IPS DF 6.9 (cell line): ENCODE measurements around the gene GNG12.

Source experiments
- DNase-seq: peaks from one replicate; pipeline ENCODE4 v3.0.0-alpha.2; 2013; ENCODE audit warnings: low read depth, low spot score
- H3K27ac ChIP-seq: one replicate; pipeline ENCODE4 v1.5.1; 2013; ENCODE audit warnings: low read length, control low read depth
- H3K27me3 ChIP-seq: 2 replicates; pipeline ENCODE4 v1.6.1; 2013; ENCODE audit warnings: mild to moderate bottlenecking, low read length; ENCODE audit not compliant: control insufficient read depth, insufficient read depth
- H3K36me3 ChIP-seq: 2 replicates; pipeline ENCODE4 v1.6.1; 2013; ENCODE audit warnings: low read length; ENCODE audit not compliant: control insufficient read depth, insufficient read depth
- H3K4me1 ChIP-seq: 2 replicates; pipeline ENCODE4 v1.6.1; 2013; ENCODE audit warnings: low read length; ENCODE audit not compliant: control insufficient read depth, insufficient read depth
- H3K4me3 ChIP-seq: 2 replicates; pipeline ENCODE4 v1.5.1; 2013; ENCODE audit warnings: mild to moderate bottlenecking, low read length
- H3K9me3 ChIP-seq: 2 replicates; pipeline ENCODE4 v1.6.1; 2013; ENCODE audit warnings: low read length, inconsistent platforms; ENCODE audit not compliant: control insufficient read depth, insufficient read depth
- WGBS: extraction: QIAGEN DNeasy Blood & Tissue Kit; methylation state at CpG from one replicate; pipeline ENCODE4 v1.1.7; 2013; ENCODE audit warnings: mixed read lengths, missing lambda C conversion rate; ENCODE audit not compliant: insufficient read length, insufficient coverage; 5-methylcytosine and 5-hydroxymethylcytosine counted together

Gene GNG12

DNA sequence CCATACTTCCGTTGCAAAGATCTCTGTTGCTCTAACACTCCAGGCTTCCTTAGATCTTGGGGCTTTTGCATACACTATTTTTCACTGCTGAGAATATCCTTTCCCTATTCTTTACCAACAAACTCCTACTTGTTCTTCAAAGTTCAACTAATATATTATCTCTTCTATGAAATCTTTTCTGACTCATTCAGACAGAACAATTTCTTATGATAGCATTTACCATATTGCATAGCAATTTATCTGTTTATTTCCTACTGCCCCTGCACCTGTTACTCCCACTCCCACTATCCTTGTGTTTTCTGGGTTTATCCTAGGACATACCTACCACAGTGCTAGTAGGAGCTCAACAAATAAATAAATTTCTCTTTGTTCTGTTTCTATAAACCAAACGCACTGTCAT is 137.3 kb downstream of the GNG12 start:
- H3K4me3 ChIP-seq = no peak overlapping the region
- H3K9me3 ChIP-seq = no peaks in the 10 kb centered on the region
- no peak overlapping the region for H3K27ac ChIP-seq
- H3K36me3 ChIP-seq = no peaks in the 10 kb centered on the region
- DNase-seq = no peak
- no peaks in the 10 kb centered on the region for H3K4me1 ChIP-seq
- no CpG with 5 or more reads among the region's 2 CpGs for WGBS
- H3K27me3 ChIP-seq = no peaks in the 10 kb centered on the region

DNA sequence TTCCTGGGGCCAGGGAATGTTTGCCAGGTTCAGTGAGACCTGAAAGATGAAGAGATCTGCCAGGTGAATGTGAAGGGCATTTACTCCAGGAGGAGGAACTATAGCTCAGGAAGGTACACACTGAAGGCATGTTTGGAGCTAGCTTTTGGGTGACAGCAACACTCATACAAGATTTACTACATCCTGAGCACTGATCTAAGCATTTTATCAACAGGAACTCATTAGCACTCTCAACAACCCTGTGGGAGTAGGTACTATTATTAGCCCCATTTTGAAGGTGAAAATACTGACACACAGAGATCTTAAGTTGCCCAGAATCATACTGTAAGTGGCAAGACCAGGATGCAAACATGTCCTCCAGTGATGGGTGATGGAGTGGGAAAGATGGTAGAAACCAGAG is 141.6 kb downstream of the GNG12 start:
- Histone ChIP-seq H3K36me3 (peaks cover 4% of the 10 kb centered on the region; the same call in 1 of the 2 replicates), H3K27me3 (no peaks in the 10 kb centered on the region), H3K27ac (no peak overlapping the region), H3K4me3 (no peak overlapping the region), H3K9me3 (no peaks in the 10 kb centered on the region), H3K4me1 (no peaks in the 10 kb centered on the region)
- DNase-seq = no peak

DNA sequence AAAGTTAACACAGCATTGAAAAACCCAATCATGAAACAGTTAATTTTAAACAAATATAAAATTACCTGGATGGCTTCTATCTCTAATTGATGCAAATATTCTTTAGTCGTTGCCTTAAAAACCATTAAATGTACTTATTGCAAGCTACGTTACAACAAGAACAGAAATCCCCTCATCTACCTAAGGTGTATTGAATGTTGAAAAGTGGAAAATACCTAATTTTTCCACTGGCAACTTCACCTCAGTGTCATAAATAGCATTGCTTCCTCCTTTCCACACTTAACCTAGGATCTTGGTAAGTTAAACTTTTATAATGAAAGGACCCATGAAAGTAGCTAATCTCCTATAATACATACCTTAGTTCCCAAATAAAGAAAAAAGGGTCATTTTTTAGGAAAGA is 142.9 kb downstream of the GNG12 start:
- Histone ChIP-seq H3K27me3 (no peaks in the 10 kb centered on the region), H3K4me3 (no peak overlapping the region), H3K27ac (no peak overlapping the region), H3K9me3 (no peaks in the 10 kb centered on the region), H3K36me3 (peaks cover 4% of the 10 kb centered on the region; the same call in 1 of the 2 replicates), H3K4me1 (no peaks in the 10 kb centered on the region)
- DNase-seq = no peak
- no CpG with 5 or more reads among the region's 2 CpGs for WGBS

GRCh38 chr1:67690018-67690363 is 143.3 kb downstream of the GNG12 start:
- DNase-seq = no peak
- no peak overlapping the region for H3K27ac ChIP-seq
- no peaks in the 10 kb centered on the region for H3K27me3 ChIP-seq
- peaks cover 4% of the 10 kb centered on the region; the same call in 1 of the 2 replicates for H3K36me3 ChIP-seq
- H3K4me3 ChIP-seq = no peak overlapping the region
- H3K4me1 ChIP-seq = no peaks in the 10 kb centered on the region
- no peaks in the 10 kb centered on the region for H3K9me3 ChIP-seq

DNA sequence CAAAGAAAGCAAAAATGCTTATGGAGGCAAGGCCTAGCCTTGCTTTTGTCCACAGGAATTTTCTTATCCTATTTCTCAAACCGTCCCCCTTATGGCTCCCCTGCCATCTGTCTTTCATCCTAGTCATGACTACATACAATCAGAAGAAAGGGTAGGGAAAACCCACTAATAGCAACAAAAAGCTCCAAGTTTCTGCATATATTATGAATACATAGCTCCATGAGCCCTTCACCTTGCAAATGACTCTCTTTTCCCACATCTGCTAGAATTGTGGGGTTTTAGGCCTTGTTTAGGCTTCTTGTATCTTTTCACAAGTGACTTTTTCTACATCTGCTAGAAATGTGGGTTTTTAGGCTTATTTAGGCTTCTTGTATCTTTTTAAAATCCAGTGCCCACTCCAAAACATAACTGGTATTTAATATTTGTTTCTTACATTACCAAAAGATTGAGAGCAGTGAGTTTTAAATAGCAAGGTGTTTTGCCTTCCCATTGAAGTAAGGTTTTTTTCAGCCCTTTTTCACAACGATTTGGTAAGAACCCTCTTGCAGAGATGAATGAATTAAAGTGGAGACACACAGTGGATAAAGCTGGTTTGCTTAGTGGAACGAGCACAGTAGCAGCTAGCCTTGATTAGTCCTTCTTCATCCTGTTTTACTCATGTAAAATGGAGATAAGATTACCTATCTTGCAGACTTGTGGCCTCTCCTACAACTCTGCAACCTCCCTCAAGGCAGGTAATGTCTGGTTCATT is 143.8 kb downstream of the GNG12 start:
- no peak overlapping the region for H3K27ac ChIP-seq
- no peaks in the 10 kb centered on the region for H3K9me3 ChIP-seq
- H3K4me1 ChIP-seq = no peaks in the 10 kb centered on the region; the same call in 1 of the 2 replicates
- H3K36me3 ChIP-seq = peaks cover 4% of the 10 kb centered on the region; the same call in 1 of the 2 replicates
- DNase-seq = no peak
- no CpG with 5 or more reads among the region's 3 CpGs for WGBS
- H3K27me3 ChIP-seq = no peaks in the 10 kb centered on the region
- no peak overlapping the region for H3K4me3 ChIP-seq

DNA sequence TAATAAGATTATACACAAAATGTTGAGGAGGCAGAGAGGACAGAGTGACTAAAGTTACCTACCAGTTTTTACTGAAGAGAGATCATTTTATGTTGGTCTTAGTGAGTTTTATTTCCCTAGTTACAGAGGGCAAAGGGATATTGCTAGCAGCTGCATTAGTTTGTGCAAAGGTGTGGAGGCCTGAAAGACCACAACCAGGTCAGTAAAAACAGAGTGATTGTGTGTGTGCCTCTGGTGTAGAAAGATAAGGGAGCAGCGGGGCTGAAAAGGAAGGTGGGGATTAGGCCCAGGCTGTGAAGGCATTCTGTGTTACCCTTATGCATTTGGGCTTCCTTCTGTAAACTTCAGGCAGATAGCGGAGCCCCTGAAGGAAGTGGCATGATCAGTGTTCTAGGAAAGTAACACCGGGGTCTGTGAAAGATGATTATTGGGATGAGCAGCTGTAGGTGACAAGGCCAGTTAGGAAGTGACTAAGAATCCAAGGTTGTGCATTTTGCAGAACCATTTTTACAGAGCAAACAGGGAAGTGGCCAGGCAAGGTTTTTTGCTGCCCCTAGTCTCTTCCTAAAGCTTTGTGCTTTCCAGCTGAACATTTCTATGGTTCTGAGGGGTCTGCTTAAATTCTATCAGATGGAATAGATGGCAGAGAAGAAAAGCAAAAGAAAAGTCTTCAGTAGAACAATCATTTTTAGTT is 144.6 kb downstream of the GNG12 start:
- Histone ChIP-seq H3K4me1 (peaks cover 3% of the 10 kb centered on the region; the same call in 1 of the 2 replicates), H3K4me3 (no peak overlapping the region), H3K9me3 (no peaks in the 10 kb centered on the region), H3K27ac (no peak overlapping the region), H3K36me3 (peaks cover 4% of the 10 kb centered on the region; the same call in 1 of the 2 replicates), H3K27me3 (no peaks in the 10 kb centered on the region)
- DNase-seq = no peak
- WGBS = no CpG with 5 or more reads among the region's 3 CpGs

DNA sequence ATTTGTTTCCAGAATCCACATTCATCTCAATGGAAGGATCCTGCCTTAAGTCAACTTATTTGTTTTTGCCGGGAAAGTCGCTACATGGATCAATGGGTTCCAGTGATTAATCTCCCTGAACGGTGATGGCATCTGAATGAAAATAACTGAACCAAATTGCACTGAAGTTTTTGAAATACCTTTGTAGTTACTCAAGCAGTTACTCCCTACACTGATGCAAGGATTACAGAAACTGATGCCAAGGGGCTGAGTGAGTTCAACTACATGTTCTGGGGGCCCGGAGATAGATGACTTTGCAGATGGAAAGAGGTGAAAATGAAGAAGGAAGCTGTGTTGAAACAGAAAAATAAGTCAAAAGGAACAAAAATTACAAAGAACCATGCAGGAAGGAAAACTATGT is 145.6 kb downstream of the GNG12 start:
- Histone ChIP-seq H3K36me3 (peaks cover 4% of the 10 kb centered on the region; the same call in 1 of the 2 replicates), H3K27ac (no peak overlapping the region), H3K27me3 (no peaks in the 10 kb centered on the region), H3K4me3 (no peak overlapping the region), H3K9me3 (no peaks in the 10 kb centered on the region), H3K4me1 (peaks cover 3% of the 10 kb centered on the region; the same call in 1 of the 2 replicates)
- WGBS = no CpG with 5 or more reads among the region's 4 CpGs
- no peak for DNase-seq

- Histone ChIP-seq H3K4me1 (peaks cover 3% of the 10 kb centered on the region; the same call in 1 of the 2 replicates), H3K36me3 (peaks cover 4% of the 10 kb centered on the region; the same call in 1 of the 2 replicates), H3K27me3 (no peaks in the 10 kb centered on the region), H3K27ac (no peak overlapping the region), H3K4me3 (no peak overlapping the region), H3K9me3 (no peaks in the 10 kb centered on the region)
- no peak for DNase-seq
- no CpG with 5 or more reads among the region's 3 CpGs for WGBS
These were observed 146.1 kb downstream of the GNG12 start for GRCh38 chr1:67687198-67687545.

GRCh38 chr1:67686267-67687197 is 146.7 kb downstream of the GNG12 start:
- Histone ChIP-seq H3K4me3 (peak overlapping the region; percentile 79), H3K4me1 (peaks cover 3% of the 10 kb centered on the region; the same call in 1 of the 2 replicates), H3K27me3 (no peaks in the 10 kb centered on the region), H3K36me3 (peaks cover 4% of the 10 kb centered on the region; the same call in 1 of the 2 replicates), H3K9me3 (no peaks in the 10 kb centered on the region), H3K27ac (no peak overlapping the region)
- peak; percentile 16 for DNase-seq
- no CpG with 5 or more reads among the region's 43 CpGs for WGBS

GRCh38 chr1:67685558-67686266 is 147.6 kb downstream of the GNG12 start:
- no peak for DNase-seq
- Histone ChIP-seq H3K4me1 (peaks cover 3% of the 10 kb centered on the region; the same call in 1 of the 2 replicates), H3K27ac (no peak overlapping the region), H3K36me3 (peaks cover 4% of the 10 kb centered on the region; the same call in 1 of the 2 replicates), H3K9me3 (no peaks in the 10 kb centered on the region), H3K4me3 (peak overlapping the region; percentile 79), H3K27me3 (no peaks in the 10 kb centered on the region)
- no CpG with 5 or more reads among the region's 65 CpGs for WGBS
